RPMI7951 (cell line): Measurements from ENCODE around the gene SRPK1. TPM values are rescaled to one million over a fixed set of nuclear protein-coding genes. Genes with fewer than 3 reads are reported as not detected.
A peak's percentile ranks its signal among the peaks of the same experiment; 100 is the strongest.
"Not testable (repeated sequence)": the region's sequence is repeated elsewhere in the genome, so short reads cannot be mapped to it uniquely, and the experiment has no call there.

Experiments used
- DNase-seq: peaks from one replicate; pipeline ENCODE4 v3.0.0-alpha.2; 2012; ENCODE audit warnings: low read depth
- total RNA-seq: library from RNA; depleted of rRNA; stranded (reverse); fragments of >200 nt; shearing (Covaris generic); gene quantifications from 2 replicates; pipeline ENCODE4 v1.2.3, GENCODE V29; 2014

The SRPK1 gene
- total RNA-seq, 1 experiment from 2014 or later: 62.6 TPM

- DNase-seq: no peak
These were observed 10.2 kb upstream of the SRPK1 start for GRCh38 chr6:35931120-35931561.

GRCh38 chr6:35929601-35930000 is 8.7 kb upstream of the SRPK1 start:
- no peak for DNase-seq

- no peak for DNase-seq
These were observed 5.8 kb upstream of the SRPK1 start for GRCh38 chr6:35926509-35927215.

- no peak for DNase-seq
These were observed 5.1 kb upstream of the SRPK1 start for GRCh38 chr6:35925961-35926360.

GRCh38 chr6:35924146-35924545 is 3.2 kb upstream of the SRPK1 start:
- no peak for DNase-seq

GRCh38 chr6:35922139-35922554 is 1.2 kb upstream of the SRPK1 start:
- no peak for DNase-seq

GRCh38 chr6:35919827-35920751 is 809 bp downstream of the SRPK1 start:
- peak; percentile 46 for DNase-seq

- DNase-seq: no peak
These were observed 1.6 kb downstream of the SRPK1 start for GRCh38 chr6:35919085-35919826.

GRCh38 chr6:35916893-35917292 is 4.0 kb downstream of the SRPK1 start:
- not testable (repeated sequence) for DNase-seq

- DNase-seq: no peak
These were observed 4.8 kb downstream of the SRPK1 start for GRCh38 chr6:35916056-35916455.

GRCh38 chr6:35914536-35914935 is 6.4 kb downstream of the SRPK1 start:
- DNase-seq: no peak

- peak; percentile 7 for DNase-seq
These were observed 8.8 kb downstream of the SRPK1 start for GRCh38 chr6:35911871-35912653.

- not testable (repeated sequence) for DNase-seq
These were observed 11.3 kb downstream of the SRPK1 start for GRCh38 chr6:35909571-35909970.

GRCh38 chr6:35908753-35909401 is 12.0 kb downstream of the SRPK1 start:
- DNase-seq: not testable (repeated sequence)

- no peak for DNase-seq
These were observed 13.1 kb downstream of the SRPK1 start for GRCh38 chr6:35907750-35908149.

GRCh38 chr6:35906499-35906846 is 14.4 kb downstream of the SRPK1 start:
- no peak for DNase-seq

- DNase-seq: peak; percentile 19
These were observed 14.9 kb downstream of the SRPK1 start for GRCh38 chr6:35905841-35906498.

GRCh38 chr6:35905141-35905785 is 15.6 kb downstream of the SRPK1 start:
- no peak for DNase-seq

- DNase-seq: no peak
These were observed 17.2 kb downstream of the SRPK1 start for GRCh38 chr6:35903679-35904078.

- DNase-seq: no peak
These were observed 20.4 kb downstream of the SRPK1 start for GRCh38 chr6:35900448-35900847.
